HG02973 (cell line): ENCODE data around the gene GHRH.

Experiments
- ATAC-seq: cut with Tn5 transposase; IDR thresholded peaks from one replicate; pipeline ENCODE4 v1.9.1; 2021; ENCODE audit warnings: moderate library complexity; ENCODE audit not compliant: unreplicated experiment

The GHRH gene

GRCh38 chr20:37265152-37265551, 3.5 kb upstream of the GHRH start:
- ATAC-seq = no peak

- ATAC-seq = no peak
Measured at GRCh38 chr20:37263686-37264085, 2.1 kb upstream of the GHRH start.

- ATAC-seq = no peak
Measured at GRCh38 chr20:37262505-37262904, 891 bp upstream of the GHRH start.

- ATAC-seq = no peak
Measured at GRCh38 chr20:37260923-37261322, 691 bp downstream of the GHRH start.

GRCh38 chr20:37259865-37260264, 1.7 kb downstream of the GHRH start:
- no peak for ATAC-seq

- ATAC-seq = no peak
Measured at GRCh38 chr20:37259031-37259430, 2.6 kb downstream of the GHRH start.

GRCh38 chr20:37257988-37258387, 3.6 kb downstream of the GHRH start:
- no peak for ATAC-seq

GRCh38 chr20:37257530-37257929, 4.1 kb downstream of the GHRH start:
- no peak for ATAC-seq

GRCh38 chr20:37256286-37256685, 5.3 kb downstream of the GHRH start:
- no peak for ATAC-seq

- no peak for ATAC-seq
Measured at GRCh38 chr20:37254114-37254878, 7.3 kb downstream of the GHRH start.

- no peak for ATAC-seq
Measured at GRCh38 chr20:37253087-37253486, 8.5 kb downstream of the GHRH start.

GRCh38 chr20:37251825-37252477, 9.7 kb downstream of the GHRH start:
- no peak for ATAC-seq

- no peak for ATAC-seq
Measured at GRCh38 chr20:37249304-37249703, 12.3 kb downstream of the GHRH start.

GRCh38 chr20:37247547-37247946, 14.1 kb downstream of the GHRH start:
- ATAC-seq = no peak

GRCh38 chr20:37246736-37247135, 14.9 kb downstream of the GHRH start:
- ATAC-seq = no peak

GRCh38 chr20:37245216-37246150, 16.1 kb downstream of the GHRH start:
- ATAC-seq = no peak

- ATAC-seq = no peak
Measured at GRCh38 chr20:37244572-37244957, 17.0 kb downstream of the GHRH start.

- ATAC-seq = no peak
Measured at GRCh38 chr20:37243937-37244571, 17.6 kb downstream of the GHRH start.

- no peak for ATAC-seq
Measured at GRCh38 chr20:37243076-37243936, 18.3 kb downstream of the GHRH start.

GRCh38 chr20:37242503-37242902, 19.1 kb downstream of the GHRH start:
- no peak for ATAC-seq
